Keratinocyte (primary cell): ENCODE measurements around the gene CASKIN2. TPM values are rescaled to one million over a fixed set of nuclear protein-coding genes. Genes with fewer than 3 reads are reported as not detected.

ENCODE experiments used
- DNase-seq: peaks from one replicate; pipeline ENCODE4 v3.0.0-alpha.2; 2011; ENCODE audit warnings: low read depth, missing footprints, low spot score
- FAIRE-seq: peaks from 2 replicates; lab custom pipeline; 2011; peaks lifted over from hg19 to GRCh38; lab: Jason Lieb, UNC
- H2AFZ ChIP-seq: 2 replicates; pipeline ENCODE4 v1.6.0; 2012; ENCODE audit warnings: low read length, control low read depth, inconsistent platforms; ENCODE audit not compliant: control insufficient read depth
- H3K27ac ChIP-seq: 2 replicates; pipeline ENCODE4 v1.5.1; 2011; ENCODE audit warnings: low read length; ENCODE audit not compliant: control insufficient read depth, insufficient read depth
- H3K27me3 ChIP-seq: 3 replicates; pipeline ENCODE4 v1.6.0; 2011; ENCODE audit warnings: low read length; ENCODE audit not compliant: control insufficient read depth, insufficient read depth; ENCODE audit errors: extremely low read depth
- H3K36me3 ChIP-seq, 2 experiments: 2 replicates in 1 of 2; 3 replicates in 1 of 2; pipeline ENCODE4 v1.5.1; 2011; ENCODE audit warnings: low read length in 2 of 2, mild to moderate bottlenecking in 1 of 2; ENCODE audit not compliant: control insufficient read depth in 2 of 2, insufficient read depth in 2 of 2; ENCODE audit errors: extremely low read depth in 1 of 2
- H3K4me1 ChIP-seq: 3 replicates; pipeline ENCODE4 v1.5.1; 2011; ENCODE audit warnings: low read length; ENCODE audit not compliant: control insufficient read depth, insufficient read depth; ENCODE audit errors: extremely low read depth
- H3K4me2 ChIP-seq: 3 replicates; pipeline ENCODE4 v1.6.0; 2011; ENCODE audit warnings: low read depth, low read length; ENCODE audit not compliant: control insufficient read depth, insufficient read depth; ENCODE audit errors: extremely low read depth
- H3K4me3 ChIP-seq, 3 experiments: fragments of 200-600 bp in 1 of 3; sonication (generic) in 1 of 3; 2 replicates in 2 of 3; 3 replicates in 1 of 3; pipeline ENCODE4 v1.5.1; 2011 to 2016; ENCODE audit warnings: low read length in 3 of 3, mild to moderate bottlenecking in 3 of 3, control low read depth in 2 of 3, inconsistent platforms in 1 of 3, low read depth in 1 of 3, mixed read lengths in 1 of 3, mixed run types in 1 of 3, moderate library complexity in 1 of 3; ENCODE audit not compliant: control insufficient read depth in 2 of 3, insufficient read depth in 2 of 3; ENCODE audit errors: extremely low read depth in 1 of 3
- H3K79me2 ChIP-seq: 2 replicates; pipeline ENCODE4 v1.6.0; 2012; ENCODE audit warnings: low read length; ENCODE audit not compliant: control insufficient read depth, insufficient read depth
- H3K9ac ChIP-seq: 3 replicates; pipeline ENCODE4 v1.6.0; 2011; ENCODE audit warnings: low read length; ENCODE audit not compliant: control insufficient read depth, insufficient read depth; ENCODE audit errors: extremely low read depth
- H3K9me1 ChIP-seq: 3 replicates; pipeline ENCODE4 v1.6.0; 2011; ENCODE audit warnings: low read length; ENCODE audit not compliant: control insufficient read depth, insufficient read depth; ENCODE audit errors: extremely low read depth
- H3K9me3 ChIP-seq: 2 replicates; pipeline ENCODE4 v1.5.1; 2012; ENCODE audit warnings: low read depth, low read length; ENCODE audit not compliant: control insufficient read depth
- H4K20me1 ChIP-seq: 3 replicates; pipeline ENCODE4 v1.6.0; 2011; ENCODE audit warnings: low read length; ENCODE audit not compliant: control insufficient read depth, insufficient read depth; ENCODE audit errors: extremely low read depth
- CTCF ChIP-seq, 3 experiments: IDR thresholded peaks in 1 of 3; conservative IDR thresholded peaks in 1 of 3; optimal IDR thresholded peaks in 1 of 3; 2 replicates in 2 of 3; 3 replicates in 1 of 3; pipeline versions ENCODE3 to v1.5.1; 2011; ENCODE audit warnings: low read length in 3 of 3, mild to moderate bottlenecking in 3 of 3, moderate library complexity in 2 of 3, control low read depth in 1 of 3, inconsistent platforms in 1 of 3; ENCODE audit not compliant: insufficient read depth in 2 of 3; ENCODE audit errors: extremely low read depth in 1 of 3
- EZH2 ChIP-seq: IDR thresholded peaks from one replicate; pipeline ENCODE4 v1.6.1; 2012; ENCODE audit warnings: inconsistent platforms, mild to moderate bottlenecking, low read length, moderate library complexity
- dilution Hi-C: fragments of 300-500 bp; cut with MboI; formaldehyde crosslinking; loops from one replicate; pipeline ENCODE4 v1.7.0; 2020; ENCODE audit warnings: low sequenced_read_pairs; ENCODE audit not compliant: extremely low pct_ligation_motif_present
- polyA plus RNA-seq, 5 experiments: library from polyadenylated mRNA; depleted of rRNA in 3 of 5; stranded (reverse) in 3 of 5; stranded (forward) in 1 of 5; unstranded in 1 of 5; fragments of >200 nt; gene quantifications; 1 replicate in 1 of 5; 2 replicates in 3 of 5; 3 replicates in 1 of 5; pipeline versions ENCODE4 v1.2.1 to v1.2.3, GENCODE V29; 2011 to 2012; ENCODE audit warnings: missing spikeins in 2 of 5, low read depth in 1 of 5, low replicate concordance in 1 of 5

Gene CASKIN2
- polyA plus RNA-seq, 1 donor (not counting 4 experiments of a cell fraction or from before 2014, with no cell fraction given): 3.7 TPM

GRCh38 chr17:75511610-75512575 is 3.4 kb downstream of the CASKIN2 start:
- Histone ChIP-seq H3K4me1 (peaks cover 31% of the 10 kb centered on the region), H3K27ac (no peak overlapping the region), H2AFZ (no peak overlapping the region), H3K9me3 (no peaks in the 10 kb centered on the region), H3K9ac (no peak overlapping the region), H3K4me2 (no peak overlapping the region), H3K9me1 (peaks cover 3% of the 10 kb centered on the region), H3K27me3 (no peaks in the 10 kb centered on the region), H3K4me3 (no peak overlapping the region), H3K79me2 (peaks cover 22% of the 10 kb centered on the region), H4K20me1 (peaks cover 7% of the 10 kb centered on the region), H3K36me3 (peaks cover 2 to 23% of the 10 kb centered on the region in 2 experiments)
- FAIRE-seq (no peak), DNase-seq (no peak)
- TF ChIP-seq CTCF (optimal IDR thresholded peaks at IDR 0.05 in 1 of 3, IDR thresholded peaks at IDR 0.05 in 1 of 3, conservative IDR thresholded peaks at IDR 0.05 in 1 of 3; ENCODE audit: extremely low read depth in 1 of 3, insufficient read depth in 2 of 3, low read length in 3 of 3) (no peak), EZH2 (no peak)
- dilution Hi-C loops: no loop called here

GRCh38 chr17:75511270-75511609 is 4.1 kb downstream of the CASKIN2 start:
- Histone ChIP-seq H3K79me2 (peaks cover 20% of the 10 kb centered on the region), H4K20me1 (peaks cover 7% of the 10 kb centered on the region)

More at GRCh38 chr17:75511270-75511609, 4.1 kb downstream of the CASKIN2 start:
- TF ChIP-seq CTCF (optimal IDR thresholded peaks at IDR 0.05 in 1 of 3, IDR thresholded peaks at IDR 0.05 in 1 of 3, conservative IDR thresholded peaks at IDR 0.05 in 1 of 3; ENCODE audit: extremely low read depth in 1 of 3, insufficient read depth in 2 of 3, low read length in 3 of 3) (no peak), EZH2 (no peak)
- FAIRE-seq: no peak
- Histone ChIP-seq H3K4me1 (peaks cover 31% of the 10 kb centered on the region), H3K4me3 (no peak overlapping the region), H3K36me3 (peaks cover 5 to 23% of the 10 kb centered on the region in 2 experiments), H3K9ac (no peak overlapping the region), H3K4me2 (no peak overlapping the region), H3K9me1 (peaks cover 3% of the 10 kb centered on the region), H3K9me3 (no peaks in the 10 kb centered on the region), H3K27me3 (no peaks in the 10 kb centered on the region), H2AFZ (no peak overlapping the region), H3K27ac (no peak overlapping the region)
- DNase-seq: no peak
- dilution Hi-C loops: no loop called here
